AG10803 (cell line): ENCODE results near the gene IRF2BP2.
A peak's percentile ranks its signal among the peaks of the same experiment; 100 is the strongest.

ENCODE experiments used
- DNase-seq: peaks from one replicate; pipeline ENCODE4 v3.0.0; 2010; ENCODE audit warnings: low read depth
- H3K4me3 ChIP-seq: 2 replicates; pipeline ENCODE4 v1.5.1; 2011; ENCODE audit warnings: mild to moderate bottlenecking, low read length, control low read depth
- CTCF ChIP-seq: conservative IDR thresholded peaks from 2 replicates; pipeline ENCODE4 v1.5.1; 2011; ENCODE audit warnings: mild to moderate bottlenecking, low read length, control low read depth, inconsistent platforms

The IRF2BP2 gene

DNA sequence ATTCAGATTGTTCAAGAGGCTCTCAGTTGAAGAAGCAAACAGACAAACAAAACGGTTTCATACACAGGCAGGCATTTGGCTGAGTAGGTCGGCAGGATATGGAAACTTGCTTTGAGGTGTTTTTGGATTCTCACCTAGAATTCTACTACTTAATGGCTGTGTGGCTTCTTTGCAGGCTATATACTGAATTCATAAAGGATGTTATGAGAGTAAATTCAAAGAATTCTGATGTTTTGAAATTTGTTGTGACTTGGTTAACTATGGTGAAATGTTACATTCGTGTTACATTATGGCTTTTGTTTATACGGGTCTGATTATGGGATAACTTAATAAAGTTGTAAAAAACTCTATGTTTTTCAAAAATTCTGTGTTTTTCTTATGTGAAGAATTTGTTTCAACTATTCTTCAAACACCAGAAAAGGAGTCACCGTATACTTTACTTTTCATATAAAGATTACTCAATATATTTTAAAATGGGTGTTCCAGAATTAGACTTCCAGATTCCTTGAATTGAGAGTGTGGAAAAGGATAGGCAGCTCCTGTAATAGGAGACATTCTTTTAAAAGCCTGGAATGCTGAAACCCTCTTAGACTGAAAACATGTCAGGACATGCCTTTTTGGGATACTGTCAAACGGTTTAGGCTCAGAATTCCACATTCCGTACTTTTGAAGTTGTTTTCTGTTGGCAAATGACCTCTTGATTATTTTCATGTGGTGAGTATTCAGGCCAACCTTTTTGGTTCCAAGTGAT lies 8.2 kb upstream of the IRF2BP2 start:
- DNase-seq = peak; percentile 99
- TF ChIP-seq CTCF = no peak

DNA sequence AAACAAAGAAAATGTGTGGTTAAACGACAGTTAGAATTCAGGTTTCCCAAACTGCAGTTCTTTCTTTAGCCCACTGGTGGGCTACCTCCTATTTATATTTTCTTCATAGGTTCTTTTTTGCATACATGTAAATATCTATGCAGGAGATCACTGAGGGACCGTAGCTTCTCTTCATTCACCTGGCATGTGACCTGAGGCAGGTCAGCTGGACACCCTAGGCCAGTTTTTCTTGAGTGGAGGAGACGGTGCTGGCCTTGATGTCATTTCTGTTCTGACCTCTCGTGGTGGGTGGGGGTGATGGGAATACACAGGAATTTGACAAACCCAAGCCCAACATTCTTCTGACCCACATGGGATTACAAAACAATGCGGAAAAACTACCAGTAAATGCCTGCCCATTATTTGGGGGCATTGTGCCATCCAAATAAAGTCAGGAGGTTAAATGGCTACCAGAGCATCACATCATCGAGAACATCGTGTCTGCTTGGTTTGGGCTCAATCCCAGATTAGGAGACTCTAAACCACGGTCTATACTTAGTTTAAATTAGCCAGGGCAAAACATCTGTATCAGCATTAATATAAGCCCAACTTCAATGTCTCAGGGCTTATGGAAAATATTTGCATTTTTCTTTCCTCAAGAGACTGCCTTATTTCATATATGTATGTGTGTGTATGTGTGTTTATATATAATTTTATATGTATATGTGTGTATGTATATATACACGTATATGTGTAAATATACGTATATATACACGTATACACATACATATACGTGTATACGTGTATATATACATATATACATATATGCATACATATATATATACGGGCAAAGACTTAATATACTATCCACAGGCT lies 7.4 kb upstream of the IRF2BP2 start:
- 0 out of 2 replicates have a peak, but pooled peaks have one; percentile 28 for TF ChIP-seq CTCF
- peak; percentile 98 for DNase-seq
- H3K4me3 ChIP-seq = peak overlapping the region; percentile 21; the same call in 1 of the 2 replicates

More for the DNA sequence above, 8.2 kb upstream of the IRF2BP2 start:
- peak overlapping the region; percentile 21 for H3K4me3 ChIP-seq

DNA sequence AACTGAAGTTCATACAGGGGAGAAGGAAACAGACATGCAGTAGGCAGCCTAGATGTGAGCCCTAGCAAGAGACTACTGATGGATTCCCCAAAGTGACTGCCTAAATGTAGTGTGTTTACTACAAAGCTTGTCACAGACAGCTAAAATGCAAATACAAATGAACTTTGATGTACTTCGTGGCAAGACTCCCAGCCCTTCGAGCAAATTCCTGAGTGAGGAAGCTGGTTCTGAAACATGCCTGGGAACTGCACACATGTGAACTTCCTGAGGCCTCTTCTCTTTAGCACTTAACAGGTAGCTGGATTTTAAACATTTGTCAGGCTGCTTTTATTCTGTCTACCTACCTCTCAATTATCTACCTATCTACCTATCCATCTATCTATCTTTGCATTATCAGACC lies 6.7 kb upstream of the IRF2BP2 start:
- peak; percentile 90 for DNase-seq
- no peak overlapping the region for H3K4me3 ChIP-seq
- no peak for TF ChIP-seq CTCF

GRCh38 chr1:234614081-234614489 lies 4.1 kb upstream of the IRF2BP2 start:
- DNase-seq = peak; percentile 68
- H3K4me3 ChIP-seq = no peak overlapping the region
- TF ChIP-seq CTCF = no peak

DNA sequence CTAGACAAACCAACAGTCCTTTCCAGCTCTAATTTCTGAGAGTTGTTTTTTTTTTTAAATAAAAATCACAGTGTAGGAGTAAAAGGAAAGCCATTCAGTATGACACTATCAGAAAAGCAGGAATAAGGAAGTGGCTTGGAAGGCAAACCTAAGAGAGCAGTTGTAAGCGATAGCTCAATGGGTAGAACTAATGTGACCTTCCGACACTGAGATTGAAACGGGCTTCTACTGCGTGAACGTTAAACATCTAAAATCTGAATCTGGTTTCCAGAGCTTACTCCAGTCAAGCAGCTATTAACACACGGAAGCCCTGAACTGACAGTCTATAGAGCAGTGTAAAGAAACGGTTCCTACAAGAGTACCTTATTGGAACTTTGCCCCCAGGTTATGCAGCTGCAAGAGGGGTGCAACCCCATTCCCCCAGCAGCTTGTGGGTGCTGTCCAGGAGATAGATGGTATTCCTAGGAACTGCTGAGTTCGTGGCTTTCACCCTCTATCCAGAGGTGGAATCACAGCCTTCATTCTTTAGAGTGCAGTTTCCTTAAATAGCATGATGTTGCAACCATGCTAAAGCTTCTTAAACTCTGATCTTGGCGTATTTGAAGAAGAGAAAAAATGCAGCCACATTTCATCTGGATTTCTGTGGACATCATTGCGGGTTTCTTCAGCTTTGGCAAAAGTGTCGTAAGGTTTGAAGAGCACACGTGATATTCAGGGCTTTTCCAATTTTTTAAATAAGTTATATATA lies 3.3 kb upstream of the IRF2BP2 start:
- 0 out of 2 replicates have a peak, but pooled peaks have one; percentile 5 for TF ChIP-seq CTCF
- peak; percentile 97 for DNase-seq
- peak overlapping the region; percentile 45 for H3K4me3 ChIP-seq

DNA sequence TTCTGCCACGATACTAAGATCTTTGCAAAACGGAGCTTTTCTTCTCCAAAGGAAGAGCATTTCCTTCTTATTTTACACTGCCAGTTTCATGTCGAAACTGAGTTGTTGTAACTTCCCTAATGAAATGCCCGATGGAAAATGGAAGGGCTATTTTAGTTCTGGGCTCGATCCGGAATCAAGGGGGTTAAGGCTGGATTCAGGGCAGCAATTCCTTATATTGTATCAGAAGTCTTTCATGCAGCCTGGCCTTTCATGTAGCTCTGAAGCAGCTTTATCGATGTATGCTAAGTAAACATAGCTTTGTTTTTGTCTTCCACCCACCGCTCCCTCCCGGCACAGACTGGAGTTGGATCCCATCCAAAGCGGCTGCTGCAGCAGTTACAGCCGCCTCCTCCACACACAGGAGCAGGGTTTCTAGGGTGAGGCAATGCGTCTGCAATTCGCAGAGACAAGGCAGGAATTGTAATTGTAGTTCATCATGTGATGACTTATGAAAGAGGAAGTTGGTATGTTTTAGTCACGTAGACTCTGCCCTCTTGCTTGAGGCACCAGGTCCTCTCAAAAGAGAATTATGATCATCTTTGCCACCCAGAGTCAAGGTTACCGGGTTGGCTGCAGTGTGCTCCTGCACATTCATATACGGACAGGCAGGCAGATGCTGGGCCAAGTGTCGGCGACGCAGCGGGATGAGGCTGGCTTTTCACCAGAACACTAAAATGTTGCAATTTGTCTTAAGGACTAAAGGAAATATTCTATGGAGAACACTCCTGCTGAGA lies 2.6 kb upstream of the IRF2BP2 start:
- peak; percentile 100 for DNase-seq
- H3K4me3 ChIP-seq = peak overlapping the region; percentile 45
- no peak for TF ChIP-seq CTCF
